K562 (cell line): Measurements from ENCODE around the gene AMIGO3. TPM values are rescaled to one million over a fixed set of nuclear protein-coding genes. Genes with fewer than 3 reads are reported as not detected.

Experiments used
- ATAC-seq: fragments of 200-7000 bp; cut with Tn5 transposase; 3 replicates; pipeline ENCODE4 v1.9.1; 2020; ENCODE audit warnings: moderate library complexity
- BruUV-seq: library from RNA; stranded (reverse); fragments of 400-500 nt; replicated peaks from 2 replicates; lab custom pipeline; 2021; lab: Mats Ljungman, UMichigan
- CTCF ChIA-PET: fragments of 300-600 bp; formaldehyde crosslinking; extraction: SDS; loops from one replicate; lab custom pipeline; 2021; ENCODE audit warnings: low intra/inter-chr PET ratio; lab: Yijun Ruan, JAX
- POLR2A ChIA-PET: fragments of 300-600, 350-650 bp; sonication (Branson Sonifier 250); formaldehyde crosslinking; extraction: SDS; loops from one replicate; lab custom pipeline; 2021; ENCODE audit warnings: antibody characterized with exemption, inconsistent platforms; lab: Yijun Ruan, JAX
- DNase-seq, 4 experiments: peaks; one replicate each; pipeline versions ENCODE4 v3.0.0 to v3.0.0-alpha.2; 2011 to 2018; ENCODE audit warnings: low spot score in 3 of 4, mixed read lengths in 3 of 4; ENCODE audit errors: extremely low read depth in 1 of 4
- FAIRE-seq: peaks from 2 replicates; lab custom pipeline; 2011; peaks lifted over from hg19 to GRCh38; lab: Jason Lieb, UNC
- H2AFZ ChIP-seq: 2 replicates; pipeline ENCODE4 v1.6.0; 2011; ENCODE audit warnings: low read depth, low read length, control low read depth, inconsistent platforms
- H3K27ac ChIP-seq: fragments of 200-600 bp; 3 replicates; pipeline ENCODE4 v1.8.0; 2011; ENCODE audit warnings: low read depth, mild to moderate bottlenecking, control low read depth, inconsistent platforms, low read length, moderate library complexity, mixed read lengths; ENCODE audit errors: extremely low read depth
- H3K27me3 ChIP-seq, 2 experiments: fragments of 300-600 bp in 1 of 2; 2 replicates in 1 of 2; 3 replicates in 1 of 2; pipeline versions ENCODE4 v1.6.0 to v1.8.0; 2011; ENCODE audit warnings: inconsistent platforms in 2 of 2, low read length in 2 of 2, mild to moderate bottlenecking in 1 of 2, mixed read lengths in 1 of 2, moderate library complexity in 1 of 2; ENCODE audit not compliant: control insufficient read depth in 2 of 2, insufficient read depth in 2 of 2
- H3K36me3 ChIP-seq: fragments of 300-600 bp; 3 replicates; pipeline ENCODE4 v1.8.0; 2011; ENCODE audit warnings: mild to moderate bottlenecking, low read length, inconsistent platforms; ENCODE audit not compliant: control insufficient read depth, insufficient read depth
- H3K4me1 ChIP-seq, 2 experiments: fragments of 200-600 bp in 1 of 2; replicated peaks in 1 of 2; 2 replicates in 1 of 2; 3 replicates in 1 of 2; pipeline versions ENCODE4 v1.5.1 to v1.8.0; 2011; ENCODE audit warnings: inconsistent platforms in 2 of 2, low read length in 2 of 2, mild to moderate bottlenecking in 1 of 2, mixed read lengths in 1 of 2, moderate library complexity in 1 of 2; ENCODE audit not compliant: control insufficient read depth in 2 of 2, insufficient read depth in 2 of 2
- H3K4me2 ChIP-seq: 2 replicates; pipeline ENCODE4 v1.6.1; 2011; ENCODE audit warnings: low read length, control low read depth, inconsistent platforms, mixed read lengths; ENCODE audit not compliant: insufficient read depth
- H3K4me3 ChIP-seq: fragments of 200-600 bp; sonication (generic), shearing (Covaris generic); 2 replicates; pipeline ENCODE4 v1.5.1; 2016; ENCODE audit warnings: control low read depth, inconsistent platforms
- H3K79me2 ChIP-seq: fragments of 200-600 bp; 3 replicates; pipeline ENCODE4 v1.8.0; 2011; ENCODE audit warnings: low read length, inconsistent platforms; ENCODE audit not compliant: control insufficient read depth, insufficient read depth
- H3K9ac ChIP-seq, 2 experiments: 2 replicates each; pipeline versions ENCODE4 v1.6.0 to v1.6.1; 2011; ENCODE audit warnings: low read depth in 2 of 2, low read length in 2 of 2, control low read depth in 1 of 2, inconsistent platforms in 1 of 2, mild to moderate bottlenecking in 1 of 2, mixed read lengths in 1 of 2; ENCODE audit not compliant: insufficient read depth in 1 of 2
- H3K9me1 ChIP-seq: one replicate; pipeline ENCODE4 v1.6.0; 2011; ENCODE audit warnings: inconsistent platforms, mild to moderate bottlenecking, low read length, moderate library complexity; ENCODE audit not compliant: control insufficient read depth, insufficient read depth
- H3K9me3 ChIP-seq: replicated peaks from 2 replicates; pipeline ENCODE4 v1.5.1; 2011; ENCODE audit warnings: low read depth, low read length, inconsistent platforms; ENCODE audit not compliant: control insufficient read depth, insufficient read depth
- H4K20me1 ChIP-seq: replicated peaks from 2 replicates; pipeline ENCODE4 v1.6.1; 2011; ENCODE audit warnings: low read length, inconsistent platforms, mixed read lengths; ENCODE audit not compliant: control insufficient read depth, insufficient read depth
- ETV6 ChIP-seq, 3 experiments: fragments of 150-350 bp in 1 of 3; sonication (generic) in 1 of 3; formaldehyde crosslinking in 1 of 3; IDR thresholded peaks; 2 replicates each; pipeline versions ENCODE4 v1.6.1 to v1.8.0; 2014 to 2022; ENCODE audit warnings: borderline replicate concordance in 2 of 3, low read depth in 2 of 3, antibody characterized with exemption in 1 of 3, low read length in 1 of 3, mild to moderate bottlenecking in 1 of 3, missing genetic modification reagents in 1 of 3
- PHB2 ChIP-seq: fragments of 450-650 bp; IDR thresholded peaks from 2 replicates; pipeline ENCODE4 v1.6.1; 2017; ENCODE audit warnings: low read depth
- PML ChIP-seq: IDR thresholded peaks from 2 replicates; pipeline ENCODE4 v1.6.1; 2012; ENCODE audit warnings: low read length, inconsistent platforms
- POLR2A ChIP-seq: fragments of 450-650 bp; conservative IDR thresholded peaks from 2 replicates; pipeline ENCODE4 v1.6.1; 2016
- ZNF696 ChIP-seq: fragments of 250-450 bp; sonication (Bioruptor Pico); conservative IDR thresholded peaks from 2 replicates; pipeline ENCODE4 v1.4.0; 2020; ENCODE audit warnings: mild to moderate bottlenecking, moderate library complexity
- WGBS: fragments of 100-300 bp; shearing (Covaris generic); methylation state at CpG from one replicate; pipeline ENCODE4 v1.1.6; 2016; ENCODE audit warnings: low coverage, mixed read lengths; ENCODE audit not compliant: insufficient coverage; ENCODE audit errors: missing lambda C conversion rate; 5-methylcytosine and 5-hydroxymethylcytosine counted together
- in situ Hi-C: fragments of 300-500 bp; cut with MboI; formaldehyde crosslinking; loops from 4 replicates; pipeline ENCODE4 v1.15.0; 2018; ENCODE audit warnings: inconsistent platforms, mixed read lengths
- intact Hi-C: fragments of 100-400 bp; cut with micrococcal nuclease; formaldehyde crosslinking; loops from 2 replicates; pipeline ENCODE4 v1.14.2; 2022
- polyA plus RNA-seq, 8 experiments: library from polyadenylated mRNA; depleted of rRNA in 4 of 8; stranded (reverse) in 5 of 8; unstranded in 3 of 8; fragments of >200 nt; fragmentation: Nextera tagmentation in 2 of 8; fragmentation: Illumina TruSeq in 1 of 8; extraction: Ambion mirVana in 2 of 8; extraction: Trizol in 1 of 8; gene quantifications; 2 replicates each; pipeline versions ENCODE4 v1.2.1 to v1.2.3, GENCODE V29; 2011 to 2014; ENCODE audit warnings: inconsistent platforms in 1 of 8, missing spikeins in 1 of 8
- total RNA-seq, 7 experiments: library from RNA; depleted of rRNA in 6 of 7; stranded (reverse); fragments of >200 nt in 6 of 7; fragmentation: Illumina TruSeq in 2 of 7; extraction: Trizol in 2 of 7; gene quantifications; 2 replicates each; pipeline versions ENCODE4 v1.2.1 to v1.2.3, GENCODE V29; 2011 to 2021; ENCODE audit warnings: low replicate concordance in 1 of 7
- TF ChIP-seq, protein P1 (sequence below): fragments of 250-450 bp; sonication (Bioruptor Pico); IDR thresholded peaks from 2 replicates; pipeline ENCODE4 v1.5.0; 2021; ENCODE audit warnings: mild to moderate bottlenecking, moderate library complexity
- TF ChIP-seq, protein P2 (sequence below), 3 experiments: IDR thresholded peaks in 2 of 3; conservative IDR thresholded peaks in 1 of 3; 2 replicates each; pipeline ENCODE4 v1.5.1; 2011 to 2012; ENCODE audit warnings: low read length in 3 of 3, mild to moderate bottlenecking in 3 of 3, control low read depth in 2 of 3, improper control_type of control experiment in 1 of 3, inconsistent platforms in 1 of 3, low read depth in 1 of 3, mixed read lengths in 1 of 3, moderate library complexity in 1 of 3; ENCODE audit not compliant: insufficient read depth in 2 of 3

AMIGO3 gene
- total and polyA plus RNA-seq, 9 of the 15 experiments (the other 6 are each of a cell fraction or from before 2014, with no cell fraction given), result 0.13 to 2.8 (median 0.44) TPM; not detected in 4

DNA sequence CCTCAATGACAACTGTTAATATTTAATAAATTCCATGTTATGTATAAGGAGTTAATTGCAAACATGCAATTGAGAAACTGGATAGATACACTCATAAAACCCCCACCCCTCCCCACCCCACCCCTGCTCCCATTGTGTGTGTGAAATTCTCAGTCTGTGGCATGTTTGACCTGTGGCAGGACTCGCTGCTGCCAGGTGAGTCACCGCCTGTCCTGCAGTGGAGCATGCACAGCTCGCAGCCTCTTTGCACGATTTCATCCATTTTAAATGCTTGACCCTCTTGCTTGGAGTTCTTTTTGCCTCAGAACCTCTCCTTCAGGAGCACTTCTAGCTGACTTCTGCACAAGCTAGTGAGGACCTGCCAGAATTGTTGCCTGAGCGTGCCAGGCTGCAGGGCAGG, 50.6 kb downstream of the AMIGO3 start (continued):
- TF ChIP-seq, protein P1, sequence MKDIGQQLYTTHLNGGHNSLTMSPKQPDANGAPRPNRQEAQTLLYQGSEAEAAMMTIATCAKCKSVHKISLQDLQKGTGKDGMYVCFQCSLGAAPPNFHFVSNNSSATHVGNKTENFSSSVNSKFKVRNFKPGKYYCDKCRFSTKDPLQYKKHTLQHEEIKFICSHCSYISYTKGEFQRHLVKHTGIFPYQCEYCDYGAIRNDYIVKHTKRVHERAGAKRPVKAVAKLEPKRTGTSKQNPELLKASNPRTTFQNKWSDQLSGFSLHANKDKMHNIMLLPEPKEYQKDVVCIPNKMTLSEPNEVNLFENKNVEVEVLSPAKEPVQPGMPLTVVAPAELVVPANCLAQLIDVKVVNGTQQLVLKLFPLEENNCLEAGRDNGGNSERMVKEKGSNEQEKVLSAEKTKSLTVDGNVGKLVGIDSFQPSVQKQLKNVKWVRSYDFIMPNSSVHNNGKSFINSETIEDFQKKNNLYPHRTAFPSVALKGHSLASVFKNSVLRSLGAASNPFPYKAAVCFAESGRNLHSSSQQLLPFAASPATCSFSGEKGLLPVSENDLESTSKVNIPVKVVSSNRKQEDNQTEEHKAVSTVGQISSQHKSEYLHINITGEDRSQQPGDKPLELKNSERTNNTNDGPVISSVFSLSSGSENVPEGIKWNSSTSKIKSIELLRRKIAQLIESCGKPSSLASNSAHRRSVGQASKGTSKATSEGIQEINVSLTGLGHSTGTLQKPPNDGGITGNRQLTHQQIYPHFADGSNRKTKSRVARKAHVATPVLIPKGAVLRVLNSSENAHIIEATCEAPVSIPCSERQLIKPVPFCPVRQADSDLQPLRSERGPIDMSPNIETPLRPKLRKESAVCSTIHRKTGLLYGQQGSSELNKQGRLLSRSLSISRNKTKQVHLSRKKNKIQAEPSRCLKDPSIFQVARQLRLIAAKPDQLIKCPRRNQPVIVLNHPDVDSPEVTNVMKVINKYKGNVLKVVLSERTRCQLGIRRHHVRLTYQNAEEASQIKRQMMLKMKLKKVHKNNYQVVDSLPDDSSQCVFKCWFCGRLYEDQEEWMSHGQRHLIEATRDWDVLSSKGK (CRISPR knock-in tag), result no peak
- TF ChIP-seq ZNF696 (CRISPR knock-in tag) (no peak), PML (no peak), ETV6 (IDR thresholded peaks at IDR 0.05; ENCODE audit: borderline replicate concordance in 1 of 2, low read depth in 2 of 2, low read length in 1 of 2) (no peak), ETV6 (CRISPR knock-in tag; IDR thresholded peaks at IDR 0.05; ENCODE audit: borderline replicate concordance) (no peak), POLR2A (no peak)
- TF ChIP-seq, all 486 proteins: peak for 0

DNA sequence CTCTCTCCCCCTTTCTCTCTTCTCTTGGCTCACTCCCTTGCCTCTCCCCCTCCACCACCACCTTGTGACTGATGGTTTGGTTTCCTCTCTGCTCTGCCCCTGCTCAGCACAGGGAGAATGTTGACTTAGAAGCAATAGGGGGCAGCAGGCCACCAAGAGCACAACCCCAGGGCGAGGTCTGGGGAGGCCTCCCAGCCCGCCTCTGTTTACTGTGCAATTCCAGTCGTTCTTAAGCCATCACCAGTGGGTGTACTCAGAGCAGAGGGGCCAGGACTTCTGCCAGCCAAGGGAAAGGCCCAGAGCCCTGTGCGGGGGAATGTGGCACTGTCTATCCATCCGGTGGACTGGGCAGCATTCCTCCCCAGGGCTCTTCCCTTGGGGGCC, 51.1 kb downstream of the AMIGO3 start:
- intact Hi-C loops, result no loop called here
- ChIA-PET POLR2A (interaction anchor here (1.0 kb wide), 1 partner anchor 8 kb away, joined by 3 read pairs; no protein-coding TSS in a partner anchor), CTCF (no interaction called here)
- ATAC-seq (peak; percentile 46), FAIRE-seq (peak; percentile 44), DNase-seq (peak in 2 of 4 experiments; percentile 31 to 32)
- Histone ChIP-seq H3K27me3 (no peaks in the 10 kb centered on the region), H2AFZ (no peak overlapping the region), H3K9me1 (no peaks in the 10 kb centered on the region), H3K27ac (no peak overlapping the region), H4K20me1 (no peaks in the 10 kb centered on the region; the same call in 1 of the 2 replicates), H3K4me1 (peaks cover 11 to 12% of the 10 kb centered on the region in 2 experiments; a peak in 4 of 5 replicates), H3K9ac (peak overlapping the region in 1 of 2 experiments; percentile 76; a peak in 1 of 4 replicates), H3K9me3 (no peaks in the 10 kb centered on the region), H3K36me3 (no peaks in the 10 kb centered on the region), H3K79me2 (peaks cover 5% of the 10 kb centered on the region), H3K4me3 (no peak overlapping the region), H3K4me2 (no peak overlapping the region)
- BruUV-seq, result no TSS peak
- in situ Hi-C loops, result loop anchor here (10.0 kb wide), 1 partner anchor 104 kb away; no protein-coding TSS in a partner anchor
- TF ChIP-seq PHB2, result no peak
- TF ChIP-seq, protein P2, sequence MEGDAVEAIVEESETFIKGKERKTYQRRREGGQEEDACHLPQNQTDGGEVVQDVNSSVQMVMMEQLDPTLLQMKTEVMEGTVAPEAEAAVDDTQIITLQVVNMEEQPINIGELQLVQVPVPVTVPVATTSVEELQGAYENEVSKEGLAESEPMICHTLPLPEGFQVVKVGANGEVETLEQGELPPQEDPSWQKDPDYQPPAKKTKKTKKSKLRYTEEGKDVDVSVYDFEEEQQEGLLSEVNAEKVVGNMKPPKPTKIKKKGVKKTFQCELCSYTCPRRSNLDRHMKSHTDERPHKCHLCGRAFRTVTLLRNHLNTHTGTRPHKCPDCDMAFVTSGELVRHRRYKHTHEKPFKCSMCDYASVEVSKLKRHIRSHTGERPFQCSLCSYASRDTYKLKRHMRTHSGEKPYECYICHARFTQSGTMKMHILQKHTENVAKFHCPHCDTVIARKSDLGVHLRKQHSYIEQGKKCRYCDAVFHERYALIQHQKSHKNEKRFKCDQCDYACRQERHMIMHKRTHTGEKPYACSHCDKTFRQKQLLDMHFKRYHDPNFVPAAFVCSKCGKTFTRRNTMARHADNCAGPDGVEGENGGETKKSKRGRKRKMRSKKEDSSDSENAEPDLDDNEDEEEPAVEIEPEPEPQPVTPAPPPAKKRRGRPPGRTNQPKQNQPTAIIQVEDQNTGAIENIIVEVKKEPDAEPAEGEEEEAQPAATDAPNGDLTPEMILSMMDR (IDR thresholded peaks at IDR 0.05 in 2 of 3, conservative IDR thresholded peaks at IDR 0.05 in 1 of 3; ENCODE audit: insufficient read depth in 2 of 3, low read depth in 1 of 3, low read length in 3 of 3), result peak; percentile 10 to 28 (median 15); a peak in 2 of 6 replicates
- 22% methylated on average over 4 of the region's 5 CpGs for WGBS
